ENCODE measurements around the gene THEM4. TPM values are rescaled to one million over a fixed set of nuclear protein-coding genes. Genes with fewer than 3 reads are reported as not detected.

The THEM4 gene
- total RNA-seq, 3 donors from 2014 or later (not counting 1 experiment from before 2014, with no cell fraction given) = 11.9 to 16.2 (median 15.5) TPM

- H3K9me3 ChIP-seq (ENCODE audit: control insufficient read depth, insufficient read depth, low read length) = no peaks in the 10 kb centered on the region
- Mint-ChIP-seq H3K27ac (no peak overlapping the region), H3K27me3 (ENCODE audit: low read depth in 2 of 2) (peaks cover 0 to 6% of the 10 kb centered on the region in 2 donors), H3K4me3 (no peak overlapping the region), H3K9me3 (no peaks in the 10 kb centered on the region), H3K36me3 (no peaks in the 10 kb centered on the region), H3K4me1 (peaks cover 0 to 2% of the 10 kb centered on the region in 2 donors)
- DNase-seq (no peak), ATAC-seq (no peak)
- no peaks in the 10 kb centered on the region for H3K4me1 ChIP-seq (ENCODE audit: control insufficient read depth, insufficient read depth, low read length)
- H3K27ac ChIP-seq (ENCODE audit: low read length) = no peak overlapping the region
- no peaks in the 10 kb centered on the region for H3K36me3 ChIP-seq (ENCODE audit: control insufficient read depth, insufficient read depth, low read length)
- no peaks in the 10 kb centered on the region for H3K27me3 ChIP-seq (ENCODE audit: control insufficient read depth, insufficient read depth, low read length)
- no peak overlapping the region for H3K4me3 ChIP-seq (ENCODE audit: low read length)
- intact Hi-C loops (cut with micrococcal nuclease) = no loop called here
- TF ChIP-seq, protein P1, sequence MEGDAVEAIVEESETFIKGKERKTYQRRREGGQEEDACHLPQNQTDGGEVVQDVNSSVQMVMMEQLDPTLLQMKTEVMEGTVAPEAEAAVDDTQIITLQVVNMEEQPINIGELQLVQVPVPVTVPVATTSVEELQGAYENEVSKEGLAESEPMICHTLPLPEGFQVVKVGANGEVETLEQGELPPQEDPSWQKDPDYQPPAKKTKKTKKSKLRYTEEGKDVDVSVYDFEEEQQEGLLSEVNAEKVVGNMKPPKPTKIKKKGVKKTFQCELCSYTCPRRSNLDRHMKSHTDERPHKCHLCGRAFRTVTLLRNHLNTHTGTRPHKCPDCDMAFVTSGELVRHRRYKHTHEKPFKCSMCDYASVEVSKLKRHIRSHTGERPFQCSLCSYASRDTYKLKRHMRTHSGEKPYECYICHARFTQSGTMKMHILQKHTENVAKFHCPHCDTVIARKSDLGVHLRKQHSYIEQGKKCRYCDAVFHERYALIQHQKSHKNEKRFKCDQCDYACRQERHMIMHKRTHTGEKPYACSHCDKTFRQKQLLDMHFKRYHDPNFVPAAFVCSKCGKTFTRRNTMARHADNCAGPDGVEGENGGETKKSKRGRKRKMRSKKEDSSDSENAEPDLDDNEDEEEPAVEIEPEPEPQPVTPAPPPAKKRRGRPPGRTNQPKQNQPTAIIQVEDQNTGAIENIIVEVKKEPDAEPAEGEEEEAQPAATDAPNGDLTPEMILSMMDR (IDR thresholded peaks at IDR 0.05) = no peak
- WGBS (ENCODE audit: insufficient coverage) = 17% methylated on average over 3 of the region's 3 CpGs
Measured at GRCh38 chr1:151920149-151920548, 10.8 kb upstream of the THEM4 start.

- ATAC-seq (no peak), DNase-seq (no peak)
- Mint-ChIP-seq H3K36me3 (no peaks in the 10 kb centered on the region), H3K4me3 (no peak overlapping the region), H3K4me1 (no peaks in the 10 kb centered on the region), H3K27me3 (ENCODE audit: low read depth in 2 of 2) (peaks cover 0 to 6% of the 10 kb centered on the region in 2 donors), H3K9me3 (no peaks in the 10 kb centered on the region), H3K27ac (no peak overlapping the region)
- no peaks in the 10 kb centered on the region for H3K4me1 ChIP-seq (ENCODE audit: control insufficient read depth, insufficient read depth, low read length)
- H3K36me3 ChIP-seq (ENCODE audit: control insufficient read depth, insufficient read depth, low read length) = no peaks in the 10 kb centered on the region
- H3K27me3 ChIP-seq (ENCODE audit: control insufficient read depth, insufficient read depth, low read length) = no peaks in the 10 kb centered on the region
- 70% methylated on average over 5 of the region's 6 CpGs for WGBS (ENCODE audit: insufficient coverage)
- H3K9me3 ChIP-seq (ENCODE audit: control insufficient read depth, insufficient read depth, low read length) = no peaks in the 10 kb centered on the region
- no peak overlapping the region for H3K4me3 ChIP-seq (ENCODE audit: low read length)
- TF ChIP-seq, protein P1 (IDR thresholded peaks at IDR 0.05) = no peak
- intact Hi-C loops (cut with micrococcal nuclease) = no loop called here
- no peak overlapping the region for H3K27ac ChIP-seq (ENCODE audit: low read length)
Measured at GRCh38 chr1:151918819-151919610, 9.7 kb upstream of the THEM4 start.

DNA sequence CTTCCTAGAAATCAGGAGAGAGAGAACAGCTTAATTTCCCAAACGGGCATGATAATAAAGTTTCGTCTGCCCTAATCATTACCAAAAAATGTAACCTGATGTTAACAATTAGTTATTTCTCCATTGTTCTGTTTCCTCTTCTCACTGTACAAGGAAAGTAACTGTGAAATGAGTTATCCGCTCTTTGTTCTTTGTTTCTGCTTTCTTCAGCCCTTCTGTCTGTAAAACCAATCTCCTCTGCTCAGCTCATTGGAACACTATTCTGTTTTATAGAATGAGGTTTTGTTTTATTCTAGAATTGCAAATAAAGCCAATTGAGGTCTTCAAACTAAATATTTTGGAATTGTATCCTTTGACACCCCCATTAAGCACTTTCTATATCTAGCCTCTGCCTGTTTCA lies 8.8 kb upstream of the THEM4 start:
- H3K27me3 ChIP-seq (ENCODE audit: control insufficient read depth, insufficient read depth, low read length) = no peaks in the 10 kb centered on the region
- WGBS (ENCODE audit: insufficient coverage) = 96% methylated on average over 3 of the region's 3 CpGs

More for the DNA sequence above, 8.8 kb upstream of the THEM4 start:
- Mint-ChIP-seq H3K4me1 (no peaks in the 10 kb centered on the region), H3K4me3 (no peak overlapping the region), H3K36me3 (no peaks in the 10 kb centered on the region), H3K27ac (no peak overlapping the region), H3K27me3 (ENCODE audit: low read depth in 2 of 2) (peaks cover 0 to 6% of the 10 kb centered on the region in 2 donors), H3K9me3 (no peaks in the 10 kb centered on the region)
- no peak overlapping the region for H3K4me3 ChIP-seq (ENCODE audit: low read length)
- intact Hi-C loops (cut with micrococcal nuclease) = no loop called here
- TF ChIP-seq, protein P1 (IDR thresholded peaks at IDR 0.05) = no peak
- no peaks in the 10 kb centered on the region for H3K4me1 ChIP-seq (ENCODE audit: control insufficient read depth, insufficient read depth, low read length)
- no peak for DNase-seq
- H3K27ac ChIP-seq (ENCODE audit: low read length) = no peak overlapping the region
- H3K36me3 ChIP-seq (ENCODE audit: control insufficient read depth, insufficient read depth, low read length) = no peaks in the 10 kb centered on the region
- ATAC-seq = no peak
- H3K9me3 ChIP-seq (ENCODE audit: control insufficient read depth, insufficient read depth, low read length) = no peaks in the 10 kb centered on the region
